Measurements from ENCODE around the gene KRT82. TPM values are rescaled to one million over a fixed set of nuclear protein-coding genes. Genes with fewer than 3 reads are reported as not detected.
"Not testable (repeated sequence)": the region's sequence is repeated elsewhere in the genome, so short reads cannot be mapped to it uniquely, and the experiment has no call there.

The KRT82 gene
- total RNA-seq, 4 donors from 2014 or later = not detected

- no peaks in the 10 kb centered on the region for H3K9me3 ChIP-seq
- H3K27ac ChIP-seq = peak overlapping the region in 2 of 4 donors; percentile 49 to 67
- no peak for DNase-seq
- in situ Hi-C loops (cut with MboI; ENCODE audit: low pct_ligation_motif_present in 1 of 4, low pct_unique_long_range_greater_than_20kb in 1 of 4, low sequenced_read_pairs in 3 of 4) (no loop called here), intact Hi-C loops (cut with DNase I; ENCODE audit: low total_unique reads) (no loop called here)
- peaks cover 0 to 14% (median 0%) of the 10 kb centered on the region in 4 donors for H3K4me1 ChIP-seq
- no peak overlapping the region for H3K4me3 ChIP-seq
- 83% methylated on average over 5 of the region's 5 CpGs; no CpG with 5 or more reads in 1 of the 2 donors for WGBS, 2 donors (ENCODE audit: low coverage in 1 of 2)
- no peaks in the 10 kb centered on the region for H3K36me3 ChIP-seq
- no peaks in the 10 kb centered on the region for H3K27me3 ChIP-seq
- TF ChIP-seq POLR2A (IDR thresholded peaks at IDR 0.05) (no peak), POLR2AphosphoS5 (IDR thresholded peaks at IDR 0.05) (no peak), CTCF (IDR thresholded peaks at IDR 0.05) (no peak), EP300 (IDR thresholded peaks at IDR 0.05; ENCODE audit: low read depth) (no peak)
Observed at GRCh38 chr12:52414936-52415335, 8.8 kb upstream of the KRT82 start.

GRCh38 chr12:52413782-52414345, 7.7 kb upstream of the KRT82 start:
- Histone ChIP-seq H3K27ac (no peak overlapping the region), H3K4me3 (no peak overlapping the region), H3K27me3 (no peaks in the 10 kb centered on the region), H3K36me3 (no peaks in the 10 kb centered on the region), H3K4me1 (peaks cover 0 to 14% (median 0%) of the 10 kb centered on the region in 4 donors), H3K9me3 (no peaks in the 10 kb centered on the region)
- WGBS, 2 donors (ENCODE audit: low coverage in 1 of 2) = 74% methylated on average over 8 of the region's 8 CpGs; no CpG with 5 or more reads in 1 of the 2 donors
- in situ Hi-C loops (cut with MboI; ENCODE audit: low pct_ligation_motif_present in 1 of 4, low pct_unique_long_range_greater_than_20kb in 1 of 4, low sequenced_read_pairs in 3 of 4) = no loop called here
- DNase-seq = no peak
- no peak for TF ChIP-seq EP300 (IDR thresholded peaks at IDR 0.05; ENCODE audit: low read depth)
- TF ChIP-seq CTCF (IDR thresholded peaks at IDR 0.05) = no peak
- TF ChIP-seq POLR2A (IDR thresholded peaks at IDR 0.05) = no peak
- intact Hi-C loops (cut with DNase I; ENCODE audit: low total_unique reads) = no loop called here

GRCh38 chr12:52413202-52413601, 7.1 kb upstream of the KRT82 start:
- Histone ChIP-seq H3K4me3 (no peak overlapping the region), H3K9me3 (no peaks in the 10 kb centered on the region), H3K27ac (no peak overlapping the region), H3K36me3 (no peaks in the 10 kb centered on the region), H3K4me1 (peaks cover 0 to 14% (median 0%) of the 10 kb centered on the region in 4 donors), H3K27me3 (no peaks in the 10 kb centered on the region)
- in situ Hi-C loops (cut with MboI; ENCODE audit: low pct_ligation_motif_present in 1 of 4, low pct_unique_long_range_greater_than_20kb in 1 of 4, low sequenced_read_pairs in 3 of 4) = no loop called here
- WGBS, 2 donors (ENCODE audit: low coverage in 1 of 2) = 55% methylated on average over 4 of the region's 4 CpGs; no CpG with 5 or more reads in 1 of the 2 donors
- TF ChIP-seq CTCF (IDR thresholded peaks at IDR 0.05) (no peak), POLR2AphosphoS5 (IDR thresholded peaks at IDR 0.05) (no peak), POLR2A (IDR thresholded peaks at IDR 0.05) (no peak), EP300 (IDR thresholded peaks at IDR 0.05; ENCODE audit: low read depth) (no peak)
- DNase-seq = no peak
- intact Hi-C loops (cut with DNase I; ENCODE audit: low total_unique reads) = no loop called here

GRCh38 chr12:52411815-52412214, 5.7 kb upstream of the KRT82 start:
- Histone ChIP-seq H3K27ac (no peak overlapping the region), H3K4me3 (no peak overlapping the region), H3K36me3 (no peaks in the 10 kb centered on the region), H3K9me3 (no peaks in the 10 kb centered on the region), H3K4me1 (peaks cover 0 to 14% (median 0%) of the 10 kb centered on the region in 4 donors), H3K27me3 (no peaks in the 10 kb centered on the region)
- intact Hi-C loops (cut with DNase I; ENCODE audit: low total_unique reads) = no loop called here
- TF ChIP-seq POLR2AphosphoS5 (IDR thresholded peaks at IDR 0.05) = no peak
- TF ChIP-seq POLR2A (IDR thresholded peaks at IDR 0.05) = no peak
- TF ChIP-seq CTCF (IDR thresholded peaks at IDR 0.05) = no peak
- no peak for TF ChIP-seq EP300 (IDR thresholded peaks at IDR 0.05; ENCODE audit: low read depth)
- no peak for DNase-seq
- in situ Hi-C loops (cut with MboI; ENCODE audit: low pct_ligation_motif_present in 1 of 4, low pct_unique_long_range_greater_than_20kb in 1 of 4, low sequenced_read_pairs in 3 of 4) = no loop called here
- 84% methylated on average over 10 of the region's 10 CpGs; no CpG with 5 or more reads in 1 of the 2 donors for WGBS, 2 donors (ENCODE audit: low coverage in 1 of 2)

GRCh38 chr12:52410589-52411248, 4.6 kb upstream of the KRT82 start:
- DNase-seq; intact Hi-C loops (cut with DNase I; ENCODE audit: low total_unique reads); H3K4me3 ChIP-seq; H3K36me3 ChIP-seq; H3K27me3 ChIP-seq; H3K4me1 ChIP-seq; H3K9me3 ChIP-seq; H3K27ac ChIP-seq; in situ Hi-C loops (cut with MboI; ENCODE audit: low pct_ligation_motif_present in 1 of 4, low pct_unique_long_range_greater_than_20kb in 1 of 4, low sequenced_read_pairs in 3 of 4): not testable (repeated sequence)
- WGBS, 2 donors (ENCODE audit: low coverage in 1 of 2) = no CpG with 5 or more reads among the region's 1 CpG

Measured in transverse colon (tissue), 4 donors.